HepG2 (cell line): Measurements from ENCODE around the gene CLCN4.

Source experiments
- BRD4 ChIP-seq: sonication (generic); formaldehyde crosslinking; IDR thresholded peaks from 2 replicates; pipeline ENCODE4 v1.4.0; 2020; ENCODE audit warnings: missing genetic modification reagents
- CREM ChIP-seq, 2 experiments: sonication (generic) in 1 of 2; formaldehyde crosslinking in 1 of 2; IDR thresholded peaks; 2 replicates each; pipeline versions ENCODE4 v1.4.0 to v1.6.1; 2016 to 2020; ENCODE audit warnings: antibody characterized with exemption in 1 of 2, mild to moderate bottlenecking in 1 of 2, missing genetic modification reagents in 1 of 2
- TAF1 ChIP-seq: sonication (generic); formaldehyde crosslinking; IDR thresholded peaks from 2 replicates; pipeline ENCODE4 v1.4.0; 2020; ENCODE audit warnings: missing genetic modification reagents
- ZNF710 ChIP-seq: sonication (generic); formaldehyde crosslinking; IDR thresholded peaks from 2 replicates; pipeline ENCODE4 v1.5.0; 2020; ENCODE audit warnings: mild to moderate bottlenecking, missing genetic modification reagents, borderline replicate concordance

- no peak for TF ChIP-seq TAF1 (CRISPR knock-in tag)
- no peak for TF ChIP-seq ZNF710 (CRISPR knock-in tag)
- no peak for TF ChIP-seq CREM (IDR thresholded peaks at IDR 0.05)
- TF ChIP-seq CREM (CRISPR knock-in tag; IDR thresholded peaks at IDR 0.05) = no peak
- no peak for TF ChIP-seq BRD4 (CRISPR knock-in tag)
Observed at GRCh38 chrX:10223276-10223675, 66.5 kb downstream of the CLCN4 start.
